HG03039 (cell line): ENCODE data around the gene TCERG1L.
"Not testable (repeated sequence)": the region's sequence is repeated elsewhere in the genome, so short reads cannot be mapped to it uniquely, and the experiment has no call there.

Experiments used
- ATAC-seq: cut with Tn5 transposase; IDR thresholded peaks from one replicate; pipeline ENCODE4 v1.9.1; 2021; ENCODE audit warnings: mild to moderate bottlenecking, moderate library complexity; ENCODE audit not compliant: unreplicated experiment

Gene TCERG1L

DNA sequence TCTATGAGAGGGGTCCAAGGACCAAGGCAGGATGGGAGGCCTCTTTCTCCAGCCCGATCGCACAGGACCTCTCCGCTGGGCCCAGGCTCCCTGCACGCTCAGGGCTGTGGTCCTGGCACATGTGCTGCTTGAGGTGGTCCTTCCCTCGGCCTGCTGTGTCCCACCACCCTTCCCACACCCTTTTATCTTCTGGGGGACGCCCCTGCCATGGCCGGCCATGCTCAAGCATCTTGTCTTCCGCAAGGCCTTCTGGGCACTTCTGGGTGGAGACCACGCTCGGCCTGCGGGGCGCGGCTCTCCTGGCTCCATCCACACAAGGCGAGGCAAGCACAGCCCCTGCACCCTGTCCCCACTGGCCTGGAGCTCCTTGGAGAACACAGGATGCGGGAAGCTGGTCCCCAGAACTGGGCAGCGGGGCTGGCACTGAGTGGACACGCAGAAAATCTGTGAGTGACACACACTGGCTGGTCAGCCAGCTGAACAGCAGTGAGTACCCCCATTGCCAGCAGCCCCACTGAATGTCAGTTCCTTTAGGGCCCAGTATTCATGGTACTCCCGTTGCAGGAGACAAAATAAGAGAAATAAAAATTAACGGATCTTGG is 115.9 kb downstream of the TCERG1L start:
- ATAC-seq, result no peak

- ATAC-seq, result no peak
Measured at GRCh38 chr10:131195116-131195515, 116.4 kb downstream of the TCERG1L start.

DNA sequence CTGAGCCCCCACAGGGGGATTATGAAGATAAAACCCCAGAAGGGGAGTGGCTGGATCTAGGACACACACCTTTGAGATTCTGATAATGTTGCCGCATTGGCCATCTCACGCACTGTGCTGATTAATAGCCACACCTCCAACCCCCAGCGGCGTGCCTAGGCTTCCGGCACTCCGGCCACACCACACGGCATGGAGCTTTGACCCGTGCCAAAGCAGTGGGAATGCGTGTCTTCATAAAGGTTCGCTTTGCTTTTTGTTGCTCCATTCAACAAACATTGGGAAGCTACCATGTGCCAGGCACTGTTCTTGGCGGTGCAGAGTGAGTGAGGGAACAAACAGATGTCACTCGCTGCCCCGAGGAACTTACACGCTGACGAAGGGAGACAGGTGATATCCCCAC is 117.6 kb downstream of the TCERG1L start:
- no peak for ATAC-seq

- ATAC-seq, result no peak
Measured at GRCh38 chr10:131188494-131188893, 123.0 kb downstream of the TCERG1L start.

GRCh38 chr10:131187926-131188325 is 123.6 kb downstream of the TCERG1L start:
- no peak for ATAC-seq

DNA sequence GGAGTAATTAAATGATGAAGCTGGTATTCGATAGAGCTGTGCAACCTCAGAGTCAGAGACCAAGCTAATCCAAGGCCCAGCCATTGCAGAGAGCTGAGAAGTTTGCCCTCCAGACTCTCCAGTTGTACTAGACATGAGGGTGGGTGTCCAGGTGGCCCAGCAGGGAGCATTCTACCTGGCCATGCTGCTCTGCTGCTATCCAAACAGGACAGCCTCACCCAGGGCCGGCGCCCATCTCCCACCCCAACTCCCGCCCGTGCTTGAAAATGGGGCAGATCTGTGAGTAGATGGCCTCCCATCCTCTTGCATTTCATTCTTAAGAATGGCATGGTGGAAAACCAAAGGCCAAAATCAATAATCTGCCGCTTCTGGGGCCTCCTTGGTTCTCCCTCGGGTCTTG is 124.2 kb downstream of the TCERG1L start:
- no peak for ATAC-seq

- ATAC-seq, result no peak
Measured at GRCh38 chr10:131186547-131187253, 124.8 kb downstream of the TCERG1L start.

GRCh38 chr10:131184503-131184902 is 127.0 kb downstream of the TCERG1L start:
- no peak for ATAC-seq

DNA sequence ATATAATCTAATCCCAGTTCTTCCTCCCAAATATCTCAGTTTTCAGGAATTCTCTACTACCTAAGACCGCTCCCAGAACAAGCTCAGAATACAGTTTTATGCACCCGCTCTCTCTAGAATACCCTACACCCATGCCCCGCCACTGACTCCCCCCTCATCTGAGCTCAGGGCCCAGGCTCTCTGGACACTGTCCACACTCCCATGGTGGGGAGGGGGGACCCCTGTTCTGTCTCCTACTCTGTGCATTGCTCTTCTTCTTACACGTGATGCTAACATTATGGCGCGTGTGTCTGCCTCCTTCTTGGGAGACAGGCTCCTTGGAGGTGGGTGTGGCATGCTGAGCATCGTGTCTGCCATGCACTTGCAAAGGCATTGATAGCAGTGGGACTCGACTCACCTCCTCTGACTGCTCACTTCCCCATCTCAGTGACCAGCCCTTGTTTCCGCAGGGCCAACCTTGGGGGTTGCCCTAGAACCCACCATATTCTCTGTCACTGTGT is 127.9 kb downstream of the TCERG1L start:
- ATAC-seq, result no peak

DNA sequence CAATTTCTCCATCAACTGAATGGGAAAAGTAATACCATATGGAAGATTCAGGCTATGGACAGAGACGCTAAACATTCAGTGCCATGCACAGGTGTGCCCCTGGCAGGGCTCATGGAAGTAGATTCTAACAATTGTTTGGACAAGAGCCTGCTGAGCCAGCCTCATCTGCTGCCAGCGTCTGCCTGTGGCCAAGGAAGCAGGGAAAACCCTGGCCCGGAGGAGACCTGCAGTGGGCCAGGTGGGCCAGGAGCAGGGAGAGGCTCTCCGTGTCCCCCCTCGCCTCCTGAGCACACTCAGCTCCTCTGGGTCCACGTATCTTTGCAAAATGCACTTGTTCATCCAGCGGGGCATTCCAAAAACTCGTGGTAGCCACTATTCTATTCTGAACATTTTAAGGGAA is 130.1 kb downstream of the TCERG1L start:
- ATAC-seq, result no peak

DNA sequence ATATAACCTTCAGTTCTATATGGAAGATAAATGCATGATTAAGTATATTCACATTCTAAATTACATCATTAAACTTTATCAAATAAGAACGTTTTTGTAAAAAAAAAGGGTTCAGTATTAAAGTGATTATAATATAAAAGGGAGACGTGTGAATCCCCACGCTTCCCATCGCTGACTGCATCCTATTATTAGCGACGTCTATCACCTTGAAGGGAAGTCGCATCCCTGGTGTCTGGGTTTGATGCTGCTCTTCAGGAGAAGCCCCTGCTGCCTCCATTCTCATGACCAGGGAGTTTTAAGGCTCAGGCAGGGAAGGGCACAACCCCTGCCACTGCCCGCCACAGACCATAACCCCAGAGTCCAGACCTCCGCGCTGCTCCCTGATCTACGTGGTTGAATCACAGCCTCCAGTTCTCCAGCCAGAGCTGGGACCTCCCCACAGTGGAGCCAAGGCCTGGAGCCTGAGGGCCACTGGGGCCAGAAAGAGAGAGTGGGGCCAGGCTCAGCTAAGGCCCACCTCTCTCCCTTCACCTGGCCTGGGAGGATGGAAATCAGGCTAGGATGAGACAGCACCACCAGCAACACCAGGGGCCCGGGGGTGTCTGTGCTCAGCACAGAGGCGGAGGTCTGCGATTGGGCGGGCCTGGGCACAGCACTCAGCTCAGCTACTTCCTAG is 130.6 kb downstream of the TCERG1L start:
- ATAC-seq, result no peak

- ATAC-seq, result no peak
Measured at GRCh38 chr10:131180086-131180485, 131.4 kb downstream of the TCERG1L start.

- ATAC-seq, result no peak
Measured at GRCh38 chr10:131179361-131179760, 132.2 kb downstream of the TCERG1L start.

DNA sequence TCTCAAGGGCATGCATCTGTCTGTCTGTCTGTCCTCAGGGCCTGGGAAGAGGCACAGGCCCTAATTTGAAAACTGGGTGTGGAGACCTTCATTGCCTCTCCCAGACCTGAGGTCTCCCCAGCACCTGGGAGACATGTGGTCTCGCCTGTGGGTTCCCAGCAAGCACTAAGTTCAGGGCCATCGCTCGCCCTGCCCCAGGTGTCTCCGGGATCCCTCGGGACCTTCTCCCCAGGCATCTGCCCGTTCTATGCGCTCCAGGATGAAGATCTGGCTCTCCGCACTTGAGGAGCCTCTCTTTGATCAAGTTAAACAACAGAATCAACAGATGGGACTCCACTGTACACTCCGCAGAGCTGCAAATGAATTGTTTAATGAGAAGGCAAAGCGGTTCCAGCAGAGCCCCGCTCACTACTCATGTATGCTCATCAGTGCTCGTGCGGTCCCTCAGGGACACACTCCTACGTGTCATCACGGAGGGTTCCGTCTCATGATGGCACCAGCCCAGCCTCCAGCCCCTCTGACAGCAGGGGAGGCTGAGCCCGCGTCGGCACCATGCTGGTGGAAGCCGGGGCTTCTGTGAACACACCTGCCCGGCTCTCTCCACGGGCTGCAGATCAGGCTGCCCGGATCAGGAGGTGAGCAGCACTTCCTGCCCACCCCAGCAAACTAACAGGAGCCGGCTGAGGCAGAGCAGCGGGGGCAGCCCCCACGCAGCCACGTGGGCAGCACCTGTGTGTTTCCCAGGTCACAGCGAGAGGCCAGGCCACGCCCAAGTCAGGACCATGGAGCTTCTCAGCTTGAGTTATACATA is 132.8 kb downstream of the TCERG1L start:
- ATAC-seq, result no peak

DNA sequence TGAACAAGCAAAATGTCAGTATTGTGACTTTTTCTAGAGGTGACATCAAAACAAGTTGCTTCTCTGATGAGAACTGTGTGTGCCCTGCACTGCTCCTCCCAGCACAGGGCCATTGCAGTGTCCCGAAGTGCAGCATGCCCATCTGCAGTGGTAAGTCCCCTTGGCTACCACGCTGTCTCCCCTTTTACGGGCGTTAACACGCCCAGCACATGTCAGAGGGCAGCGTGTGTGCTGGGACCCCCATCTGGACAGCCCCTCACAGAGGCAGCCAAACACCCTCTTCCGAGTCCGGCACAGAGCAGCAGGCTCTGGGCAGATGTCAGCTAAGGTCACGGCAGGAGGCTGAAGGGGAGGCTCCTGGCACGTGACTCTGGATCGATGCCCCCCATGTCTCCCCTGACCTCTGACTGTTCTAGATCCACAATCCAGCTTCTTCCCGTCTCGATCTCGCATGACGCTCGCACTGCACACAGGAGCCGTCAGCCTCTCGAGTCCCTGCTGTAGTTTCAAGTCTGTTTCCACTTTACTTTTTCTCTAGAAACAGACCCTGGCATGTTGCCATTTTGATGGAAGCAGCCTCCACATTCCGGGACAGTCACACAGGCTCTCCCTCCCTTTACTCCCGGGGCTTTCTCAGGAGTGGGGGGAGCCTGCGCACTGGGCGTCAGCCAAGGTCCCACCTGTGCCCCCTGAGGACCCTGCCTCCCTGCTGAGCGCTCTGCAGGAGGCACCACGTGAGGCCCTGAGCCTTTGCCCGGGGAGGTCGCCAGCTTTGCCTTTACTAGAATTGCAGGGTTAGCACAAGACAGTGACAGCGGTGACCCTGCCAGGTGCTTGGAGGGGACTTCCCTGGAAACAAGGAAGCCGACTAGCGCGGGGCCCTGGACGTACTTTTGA is 133.8 kb downstream of the TCERG1L start:
- no peak for ATAC-seq

DNA sequence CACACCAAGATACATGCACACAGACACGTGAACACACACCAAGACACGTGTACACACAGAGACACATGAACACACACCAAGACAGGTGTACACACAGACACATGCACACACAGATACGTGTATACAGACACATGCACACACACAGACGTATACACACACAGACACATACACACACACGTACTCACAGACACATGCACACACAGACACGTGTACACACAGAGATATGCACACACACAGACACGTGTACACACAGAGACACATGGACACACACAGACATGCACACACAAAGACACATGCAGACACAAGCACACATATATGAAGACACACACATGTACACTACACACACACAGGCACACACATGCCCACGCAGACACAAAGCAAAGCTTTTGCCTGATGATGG is 134.6 kb downstream of the TCERG1L start:
- no peak for ATAC-seq

- ATAC-seq, result not testable (repeated sequence)
Measured at GRCh38 chr10:131176324-131176723, 135.2 kb downstream of the TCERG1L start.

DNA sequence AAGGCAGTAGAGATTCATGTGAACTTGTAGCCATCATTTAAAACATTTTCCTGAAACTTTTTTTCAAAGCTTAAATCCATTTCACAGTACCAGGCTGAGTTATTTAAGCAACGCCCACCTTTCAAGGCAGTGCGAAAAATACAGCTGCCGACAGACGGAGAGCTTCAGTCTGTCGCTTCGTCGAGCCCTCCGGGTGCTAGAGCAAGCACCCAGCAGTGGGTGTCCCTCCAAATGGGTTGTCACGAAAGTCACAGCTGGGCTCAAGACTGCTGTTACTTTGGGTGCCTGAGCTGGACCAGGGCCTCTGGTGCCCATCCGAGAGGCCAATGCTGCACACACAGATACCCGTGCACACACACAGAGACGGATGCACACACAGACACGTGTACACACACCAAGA is 135.6 kb downstream of the TCERG1L start:
- ATAC-seq, result no peak

DNA sequence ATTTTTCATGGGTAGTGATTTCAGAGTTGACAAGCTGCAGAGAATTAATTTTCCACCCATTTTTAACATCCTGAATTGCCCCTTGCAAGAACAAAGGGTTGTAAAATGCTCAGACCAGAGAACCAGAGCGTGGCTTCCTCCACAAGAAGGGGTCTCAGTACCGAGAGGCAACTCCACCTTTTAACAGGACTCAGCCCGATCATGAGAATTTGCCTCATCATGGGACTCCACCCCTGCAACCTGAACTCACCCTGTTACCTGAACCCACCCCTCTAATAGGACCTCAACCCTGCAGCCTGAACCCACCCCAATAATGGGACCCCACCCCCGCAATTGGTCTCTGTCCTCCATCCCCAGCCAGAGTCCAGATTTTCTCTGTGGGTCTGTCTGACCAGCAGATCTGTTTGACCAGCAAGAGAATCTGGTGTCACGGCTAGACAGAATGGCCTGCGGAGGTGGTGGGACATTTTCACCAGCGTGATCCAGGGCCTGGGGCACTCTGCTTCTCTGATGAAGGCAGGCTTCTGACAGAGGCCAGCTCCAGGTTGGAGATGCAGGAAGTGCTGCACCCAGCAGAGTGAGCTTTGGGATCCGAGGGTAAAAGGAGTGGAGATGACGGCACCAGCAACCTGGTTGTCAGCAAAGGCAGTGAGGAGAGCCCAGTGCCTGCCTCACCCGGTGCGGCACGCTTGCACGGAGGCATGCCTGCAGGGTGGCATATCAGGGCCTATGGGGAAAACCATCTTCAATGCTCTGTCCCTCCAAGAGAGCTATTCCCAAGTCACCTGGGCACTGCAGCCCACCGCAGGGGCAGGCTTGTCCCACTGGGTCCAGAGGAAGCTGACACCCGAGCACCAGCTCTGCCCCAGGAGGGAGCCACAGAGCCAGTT is 136.6 kb downstream of the TCERG1L start:
- no peak for ATAC-seq
